C4-2B (cell line): Measurements from ENCODE around the gene GCG.

ENCODE experiments used
- ZFX ChIP-seq: fragments of 450-650 bp; IDR thresholded peaks from 2 replicates; pipeline ENCODE4 v1.6.1; 2017
- TF ChIP-seq, protein P1 (sequence below): fragments of 450-650 bp; conservative IDR thresholded peaks from 2 replicates; pipeline ENCODE4 v1.5.1; 2017; ENCODE audit warnings: mild to moderate bottlenecking

DNA sequence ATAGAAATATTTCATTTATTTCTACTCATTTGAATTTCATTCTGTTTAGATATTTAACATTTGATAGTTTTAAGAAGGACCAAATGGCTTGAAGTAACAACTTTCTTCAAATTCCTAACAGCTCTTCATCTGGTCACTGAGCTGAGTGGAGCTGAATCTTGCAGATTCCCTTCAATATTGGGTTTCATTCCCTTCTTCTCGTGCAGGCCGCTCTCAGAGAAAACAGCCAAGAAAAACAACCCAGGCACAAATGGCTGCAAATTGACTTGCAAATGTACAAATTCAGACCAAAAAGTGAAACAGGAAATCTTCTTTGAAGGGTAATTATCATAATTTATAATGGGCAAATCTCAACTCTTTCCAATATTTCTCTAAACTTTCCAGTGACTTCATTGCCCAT is 30.3 kb upstream of the GCG start:
- TF ChIP-seq, protein P1, sequence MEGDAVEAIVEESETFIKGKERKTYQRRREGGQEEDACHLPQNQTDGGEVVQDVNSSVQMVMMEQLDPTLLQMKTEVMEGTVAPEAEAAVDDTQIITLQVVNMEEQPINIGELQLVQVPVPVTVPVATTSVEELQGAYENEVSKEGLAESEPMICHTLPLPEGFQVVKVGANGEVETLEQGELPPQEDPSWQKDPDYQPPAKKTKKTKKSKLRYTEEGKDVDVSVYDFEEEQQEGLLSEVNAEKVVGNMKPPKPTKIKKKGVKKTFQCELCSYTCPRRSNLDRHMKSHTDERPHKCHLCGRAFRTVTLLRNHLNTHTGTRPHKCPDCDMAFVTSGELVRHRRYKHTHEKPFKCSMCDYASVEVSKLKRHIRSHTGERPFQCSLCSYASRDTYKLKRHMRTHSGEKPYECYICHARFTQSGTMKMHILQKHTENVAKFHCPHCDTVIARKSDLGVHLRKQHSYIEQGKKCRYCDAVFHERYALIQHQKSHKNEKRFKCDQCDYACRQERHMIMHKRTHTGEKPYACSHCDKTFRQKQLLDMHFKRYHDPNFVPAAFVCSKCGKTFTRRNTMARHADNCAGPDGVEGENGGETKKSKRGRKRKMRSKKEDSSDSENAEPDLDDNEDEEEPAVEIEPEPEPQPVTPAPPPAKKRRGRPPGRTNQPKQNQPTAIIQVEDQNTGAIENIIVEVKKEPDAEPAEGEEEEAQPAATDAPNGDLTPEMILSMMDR: no peak
- no peak for TF ChIP-seq ZFX
